ENCODE measurements around the gene LARGE1. TPM values are rescaled to one million over a fixed set of nuclear protein-coding genes. Genes with fewer than 3 reads are reported as not detected.
A peak's percentile ranks its signal among the peaks of the same experiment; 100 is the strongest.
"Not testable (repeated sequence)": the region's sequence is repeated elsewhere in the genome, so short reads cannot be mapped to it uniquely, and the experiment has no call there.

LARGE1 gene
- total RNA-seq, 1 experiment from 2014 or later = 23.5 TPM

DNA sequence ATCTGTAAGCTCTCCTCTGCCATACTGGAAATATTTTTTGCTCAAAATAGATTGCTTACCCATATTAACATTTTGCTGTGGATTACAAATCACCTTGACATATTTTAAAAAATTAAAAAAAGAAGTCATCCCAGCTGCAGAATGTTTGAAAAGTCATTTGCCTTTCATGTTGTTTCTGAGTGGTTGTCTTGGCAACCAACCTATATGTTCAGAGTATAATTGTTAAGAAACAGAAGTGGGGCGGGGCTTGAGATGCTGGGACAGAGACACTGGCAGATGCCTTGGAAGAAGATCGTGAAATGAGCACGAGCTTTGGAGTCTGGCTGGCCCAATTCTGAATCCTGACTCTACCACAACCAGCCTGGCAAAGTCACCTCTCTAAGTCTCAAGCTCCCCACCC lies 348.2 kb downstream of the LARGE1 start:
- Histone ChIP-seq H3K4me1 (no peaks in the 10 kb centered on the region), H3K4me3 (no peak overlapping the region), H3K36me3 (no peaks in the 10 kb centered on the region), H3K27ac (no peak overlapping the region), H3K27me3 (no peaks in the 10 kb centered on the region), H3K9me3 (replicated peaks) (no peaks in the 10 kb centered on the region)
- DNase-seq = no peak

DNA sequence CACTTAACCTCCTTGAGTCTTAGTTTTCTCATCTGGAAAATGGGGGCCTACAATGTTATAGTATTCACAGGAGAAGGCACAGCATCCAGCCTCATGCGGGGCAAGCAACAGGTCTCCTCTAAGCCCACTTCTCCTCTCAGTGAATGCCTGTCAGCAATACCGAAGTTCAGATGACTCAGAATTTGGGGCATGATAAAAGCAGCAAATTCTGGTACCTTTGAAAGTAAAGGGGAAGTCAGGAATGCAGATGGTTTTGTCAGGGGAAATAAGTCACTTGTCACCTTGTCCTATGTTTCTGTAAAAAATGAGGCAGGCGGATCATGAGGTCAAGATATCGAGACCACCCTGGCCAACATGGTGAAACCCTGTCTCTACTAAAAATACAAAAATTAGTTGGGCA lies 350.2 kb downstream of the LARGE1 start:
- H3K4me1 ChIP-seq = no peaks in the 10 kb centered on the region
- no peak overlapping the region for H3K4me3 ChIP-seq
- H3K9me3 ChIP-seq (replicated peaks) = no peaks in the 10 kb centered on the region
- H3K27ac ChIP-seq = no peak overlapping the region
- DNase-seq = no peak
- H3K27me3 ChIP-seq = no peaks in the 10 kb centered on the region
- no peaks in the 10 kb centered on the region for H3K36me3 ChIP-seq

GRCh38 chr22:33569559-33569958 lies 350.7 kb downstream of the LARGE1 start:
- Histone ChIP-seq H3K4me3 (no peak overlapping the region), H3K4me1 (no peaks in the 10 kb centered on the region), H3K36me3 (no peaks in the 10 kb centered on the region), H3K27me3 (no peaks in the 10 kb centered on the region), H3K9me3 (replicated peaks) (no peaks in the 10 kb centered on the region), H3K27ac (no peak overlapping the region)
- DNase-seq = no peak

GRCh38 chr22:33569018-33569417 lies 351.3 kb downstream of the LARGE1 start:
- H3K27me3 ChIP-seq = no peaks in the 10 kb centered on the region
- no peaks in the 10 kb centered on the region for H3K9me3 ChIP-seq (replicated peaks)
- no peak for DNase-seq
- H3K4me3 ChIP-seq = no peak overlapping the region
- no peaks in the 10 kb centered on the region for H3K4me1 ChIP-seq
- no peak overlapping the region for H3K27ac ChIP-seq
- no peaks in the 10 kb centered on the region for H3K36me3 ChIP-seq

DNA sequence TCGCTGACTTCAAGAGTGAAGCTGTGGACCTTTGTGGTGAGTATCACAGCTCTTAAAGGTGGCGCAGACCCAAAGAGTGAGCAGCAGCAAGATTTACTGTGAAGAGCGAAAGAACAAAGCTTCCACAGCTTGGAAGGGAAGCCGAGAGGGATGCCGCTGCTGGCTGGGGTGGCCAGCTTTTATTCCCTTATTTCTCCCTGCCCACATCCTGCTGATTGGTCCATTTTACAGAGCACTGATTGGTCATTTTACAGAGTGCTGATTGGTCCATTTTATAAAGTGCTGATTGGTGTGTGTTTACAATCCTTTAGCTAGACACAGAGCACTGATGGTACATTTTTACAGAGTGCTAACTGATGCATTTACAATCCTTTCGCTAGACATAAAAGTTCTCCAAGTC lies 353.8 kb downstream of the LARGE1 start:
- H3K27me3 ChIP-seq; H3K4me1 ChIP-seq; H3K4me3 ChIP-seq; DNase-seq; H3K27ac ChIP-seq; H3K9me3 ChIP-seq (replicated peaks); H3K36me3 ChIP-seq: not testable (repeated sequence)

DNA sequence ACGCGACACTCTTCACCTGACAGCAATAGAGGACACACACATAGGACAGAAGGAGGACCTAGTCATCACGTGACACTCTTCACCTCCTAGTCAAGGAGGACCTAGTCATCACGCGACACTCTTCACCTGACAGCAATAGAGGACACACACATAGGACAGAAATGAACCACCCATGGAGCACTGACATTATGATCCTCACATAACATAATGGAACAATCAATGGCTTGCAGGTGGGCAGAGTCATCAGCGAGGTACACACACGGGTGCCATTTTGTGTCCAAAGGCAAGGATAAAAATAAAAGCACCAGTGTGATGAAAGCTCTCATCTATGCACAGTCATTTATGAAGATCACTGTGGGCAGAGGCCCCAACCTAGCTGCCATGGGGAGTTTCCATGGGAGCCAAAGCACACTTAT lies 354.7 kb downstream of the LARGE1 start:
- no peaks in the 10 kb centered on the region for H3K9me3 ChIP-seq (replicated peaks)
- no peak overlapping the region for H3K4me3 ChIP-seq
- no peak for DNase-seq
- no peak overlapping the region for H3K27ac ChIP-seq
- H3K4me1 ChIP-seq = no peaks in the 10 kb centered on the region
- H3K27me3 ChIP-seq = no peaks in the 10 kb centered on the region
- no peaks in the 10 kb centered on the region for H3K36me3 ChIP-seq

DNA sequence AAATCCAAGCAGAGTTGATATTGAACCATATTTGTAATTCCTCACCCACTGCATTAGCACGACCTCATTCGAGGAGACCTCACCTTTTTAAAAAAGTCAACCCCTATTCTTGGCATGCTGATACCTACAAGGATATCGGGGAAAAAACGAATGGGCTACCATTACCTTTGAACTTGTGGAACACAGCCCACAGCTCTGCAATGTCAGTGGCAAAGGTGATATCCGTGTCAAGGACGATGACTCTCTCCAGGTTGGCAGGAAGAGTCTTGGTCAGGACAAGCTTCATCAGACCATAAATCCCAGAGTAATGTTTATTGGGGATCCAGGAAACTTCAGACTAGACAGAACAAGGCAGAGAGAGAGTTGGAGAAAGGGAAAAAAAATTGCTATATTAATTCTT lies 355.6 kb downstream of the LARGE1 start:
- no peaks in the 10 kb centered on the region for H3K27me3 ChIP-seq
- no peaks in the 10 kb centered on the region for H3K36me3 ChIP-seq
- no peak overlapping the region for H3K4me3 ChIP-seq
- H3K27ac ChIP-seq = no peak overlapping the region
- no peak for DNase-seq
- H3K9me3 ChIP-seq (replicated peaks) = no peaks in the 10 kb centered on the region
- H3K4me1 ChIP-seq = no peaks in the 10 kb centered on the region

DNA sequence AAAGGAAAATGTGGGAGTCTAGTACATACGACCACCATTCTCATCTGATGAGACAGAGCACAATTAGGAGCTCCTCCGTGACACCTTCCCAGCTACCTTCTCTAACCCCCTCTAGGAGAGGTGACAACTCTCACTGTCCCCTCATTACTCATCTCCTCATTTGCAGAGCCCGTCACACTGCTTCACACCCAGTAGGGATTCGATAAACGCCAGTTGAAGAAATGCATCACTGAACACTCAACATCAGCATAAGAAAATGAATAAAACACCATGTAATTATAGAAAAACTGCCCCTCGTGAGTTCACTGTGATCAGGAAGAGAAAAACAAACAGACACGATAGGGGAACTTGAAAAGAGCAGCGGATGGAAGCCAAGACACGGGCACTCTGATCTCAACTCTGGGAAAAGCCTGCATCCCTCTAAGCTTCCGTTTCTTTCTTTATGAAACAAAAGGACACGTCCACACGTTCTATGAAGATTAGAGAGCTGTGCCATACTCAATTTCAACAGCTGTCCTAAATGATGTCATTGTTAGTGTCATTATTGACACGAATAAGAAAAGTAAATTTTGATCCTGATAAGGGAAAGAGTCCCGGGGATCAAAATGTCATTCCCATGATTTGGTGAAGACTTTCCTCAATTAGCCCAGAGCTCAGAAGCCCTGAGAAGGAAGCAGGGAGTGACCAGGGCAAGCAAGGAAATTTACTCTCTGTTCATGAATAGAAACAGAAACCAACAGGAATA lies 356.9 kb downstream of the LARGE1 start:
- H3K4me3 ChIP-seq = no peak overlapping the region
- H3K27me3 ChIP-seq = no peaks in the 10 kb centered on the region
- peaks cover 1% of the 10 kb centered on the region for H3K4me1 ChIP-seq
- H3K9me3 ChIP-seq (replicated peaks) = no peaks in the 10 kb centered on the region
- DNase-seq = no peak
- no peaks in the 10 kb centered on the region for H3K36me3 ChIP-seq
- no peak overlapping the region for H3K27ac ChIP-seq

DNA sequence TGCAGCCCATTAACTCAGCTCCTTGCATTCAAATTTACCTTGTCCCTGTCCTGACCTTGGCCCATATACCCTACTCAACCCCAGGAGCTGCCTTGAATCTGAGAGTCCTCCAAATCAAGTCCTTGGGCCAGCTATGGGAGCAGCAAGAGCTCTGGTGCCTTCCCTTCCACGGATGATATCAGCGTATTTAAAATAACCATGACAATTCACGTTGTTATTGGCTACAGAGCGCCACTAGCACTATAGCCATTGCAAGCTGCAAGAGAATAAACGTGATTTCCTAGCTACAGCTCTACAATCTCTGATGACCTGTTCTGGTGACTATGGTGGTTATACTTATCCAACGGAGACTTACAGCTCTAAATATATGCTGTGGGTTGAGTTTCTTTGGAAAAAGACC lies 357.8 kb downstream of the LARGE1 start:
- Histone ChIP-seq H3K4me1 (peaks cover 10% of the 10 kb centered on the region), H3K27ac (no peak overlapping the region), H3K9me3 (replicated peaks) (no peaks in the 10 kb centered on the region), H3K4me3 (no peak overlapping the region), H3K36me3 (no peaks in the 10 kb centered on the region), H3K27me3 (no peaks in the 10 kb centered on the region)
- no peak for DNase-seq

GRCh38 chr22:33561149-33561807 lies 359.0 kb downstream of the LARGE1 start:
- H3K9me3 ChIP-seq (replicated peaks) = no peaks in the 10 kb centered on the region
- H3K4me1 ChIP-seq = peaks cover 10% of the 10 kb centered on the region
- DNase-seq = no peak

GRCh38 chr22:33557836-33558235 lies 362.4 kb downstream of the LARGE1 start:
- no peaks in the 10 kb centered on the region for H3K27me3 ChIP-seq
- H3K36me3 ChIP-seq = no peaks in the 10 kb centered on the region
- H3K9me3 ChIP-seq (replicated peaks) = no peaks in the 10 kb centered on the region
- H3K27ac ChIP-seq = peak overlapping the region; percentile 45; the same call in 1 of the 2 replicates
- peaks cover 10% of the 10 kb centered on the region for H3K4me1 ChIP-seq
- H3K4me3 ChIP-seq = no peak overlapping the region
- peak; percentile 31 to 53 for DNase-seq

More at GRCh38 chr22:33561149-33561807, 359.0 kb downstream of the LARGE1 start:
- H3K27ac ChIP-seq = no peak overlapping the region
- H3K36me3 ChIP-seq = no peaks in the 10 kb centered on the region
- H3K4me3 ChIP-seq = no peak overlapping the region
- no peaks in the 10 kb centered on the region for H3K27me3 ChIP-seq

GRCh38 chr22:33555814-33556522 lies 364.3 kb downstream of the LARGE1 start:
- Histone ChIP-seq H3K4me3 (no peak overlapping the region), H3K36me3 (no peaks in the 10 kb centered on the region), H3K27me3 (no peaks in the 10 kb centered on the region), H3K27ac (no peak overlapping the region), H3K4me1 (peaks cover 10% of the 10 kb centered on the region), H3K9me3 (replicated peaks) (no peaks in the 10 kb centered on the region)
- DNase-seq = no peak

- Histone ChIP-seq H3K4me1 (peaks cover 9% of the 10 kb centered on the region), H3K36me3 (no peaks in the 10 kb centered on the region), H3K27ac (no peak overlapping the region), H3K27me3 (no peaks in the 10 kb centered on the region), H3K9me3 (replicated peaks) (no peaks in the 10 kb centered on the region; the same call in 1 of the 2 replicates), H3K4me3 (no peak overlapping the region)
- no peak for DNase-seq
Observed at GRCh38 chr22:33553493-33553892, 366.8 kb downstream of the LARGE1 start.

- H3K27me3 ChIP-seq = no peaks in the 10 kb centered on the region
- H3K27ac ChIP-seq = no peak overlapping the region
- no peak overlapping the region for H3K4me3 ChIP-seq
- no peaks in the 10 kb centered on the region for H3K4me1 ChIP-seq
- H3K36me3 ChIP-seq = no peaks in the 10 kb centered on the region
- no peaks in the 10 kb centered on the region; the same call in 1 of the 2 replicates for H3K9me3 ChIP-seq (replicated peaks)
- DNase-seq = peak; percentile 6 to 24
Observed at GRCh38 chr22:33544707-33545106, 375.6 kb downstream of the LARGE1 start.

GRCh38 chr22:33542722-33543121 lies 377.6 kb downstream of the LARGE1 start:
- DNase-seq = no peak
- H3K4me1 ChIP-seq = no peaks in the 10 kb centered on the region
- H3K4me3 ChIP-seq = no peak overlapping the region
- no peaks in the 10 kb centered on the region for H3K9me3 ChIP-seq (replicated peaks)
- no peaks in the 10 kb centered on the region for H3K27me3 ChIP-seq
- no peak overlapping the region for H3K27ac ChIP-seq
- H3K36me3 ChIP-seq = no peaks in the 10 kb centered on the region

Data from SJCRH30 (cell line).